H9 (cell line): ENCODE results near the gene ESRP2. TPM values are rescaled to one million over a fixed set of nuclear protein-coding genes. Genes with fewer than 3 reads are reported as not detected.

Experiments
- DNase-seq: peaks from one replicate; pipeline ENCODE4 v3.0.0-alpha.2; 2017
- H2AFZ ChIP-seq: one replicate; pipeline ENCODE4 v1.6.1; 2013; ENCODE audit warnings: mild to moderate bottlenecking, low read length, control low read depth, moderate library complexity
- H2AK5ac ChIP-seq: 2 replicates; pipeline ENCODE4 v1.6.1; 2013; ENCODE audit warnings: low read length, control low read depth, mixed read lengths; ENCODE audit not compliant: insufficient read length
- H2BK120ac ChIP-seq: one replicate; pipeline ENCODE4 v1.6.1; 2013; ENCODE audit warnings: low read depth, mild to moderate bottlenecking, low read length, control low read depth, inconsistent platforms; ENCODE audit not compliant: poor library complexity, severe bottlenecking
- H2BK12ac ChIP-seq: 2 replicates; pipeline ENCODE4 v1.6.1; 2013; ENCODE audit warnings: low read length, control low read depth, mixed read lengths, low read depth; ENCODE audit not compliant: insufficient read length
- H2BK15ac ChIP-seq: 2 replicates; pipeline ENCODE4 v1.6.1; 2013; ENCODE audit warnings: low read depth, low read length, control low read depth
- H2BK20ac ChIP-seq: one replicate; pipeline ENCODE4 v1.6.1; 2013; ENCODE audit warnings: low read depth, mild to moderate bottlenecking, low read length, control low read depth, inconsistent platforms; ENCODE audit not compliant: poor library complexity, severe bottlenecking
- H2BK5ac ChIP-seq: 2 replicates; pipeline ENCODE4 v1.6.1; 2013; ENCODE audit warnings: low read length, control low read depth, mixed read lengths; ENCODE audit not compliant: insufficient read length
- H3K14ac ChIP-seq: 2 replicates; pipeline ENCODE4 v1.6.1; 2013; ENCODE audit warnings: low read length, control low read depth; ENCODE audit not compliant: insufficient read depth
- H3K18ac ChIP-seq: 2 replicates; pipeline ENCODE4 v1.6.1; 2013; ENCODE audit warnings: low read depth, mild to moderate bottlenecking, mixed read lengths, low read length, control low read depth; ENCODE audit not compliant: insufficient read length
- H3K23ac ChIP-seq: 2 replicates; pipeline ENCODE4 v1.6.1; 2013; ENCODE audit warnings: low read length, control low read depth, mixed read lengths, low read depth; ENCODE audit not compliant: insufficient read length
- H3K23me2 ChIP-seq: 2 replicates; pipeline ENCODE4 v1.6.1; 2013; ENCODE audit warnings: low read depth, mild to moderate bottlenecking, mixed read lengths, low read length, control low read depth; ENCODE audit not compliant: insufficient read length, poor library complexity, severe bottlenecking
- H3K27ac ChIP-seq: 2 replicates; pipeline ENCODE4 v1.5.1; 2013; ENCODE audit warnings: low read length, control low read depth, mixed read lengths, low read depth; ENCODE audit not compliant: insufficient read length
- H3K27me3 ChIP-seq: 2 replicates; pipeline ENCODE4 v1.6.1; 2013; ENCODE audit warnings: low read length, control low read depth, inconsistent platforms; ENCODE audit not compliant: insufficient read depth
- H3K4ac ChIP-seq: 2 replicates; pipeline ENCODE4 v1.6.1; 2013; ENCODE audit warnings: low read depth, mild to moderate bottlenecking, control low read depth, inconsistent platforms, low read length, moderate library complexity
- H3K4me1 ChIP-seq: 2 replicates; pipeline ENCODE4 v1.6.1; 2013; ENCODE audit warnings: low read length, control low read depth, inconsistent platforms; ENCODE audit not compliant: insufficient read depth
- H3K4me2 ChIP-seq: 2 replicates; pipeline ENCODE4 v1.6.1; 2013; ENCODE audit warnings: low read length, control low read depth, mixed read lengths; ENCODE audit not compliant: insufficient read length, insufficient read depth
- H3K56ac ChIP-seq: 2 replicates; pipeline ENCODE4 v1.6.1; 2013; ENCODE audit warnings: low read depth, mild to moderate bottlenecking, mixed read lengths, low read length, control low read depth; ENCODE audit not compliant: insufficient read length
- H3K79me1 ChIP-seq: 2 replicates; pipeline ENCODE4 v1.6.1; 2013; ENCODE audit warnings: low read depth, mild to moderate bottlenecking, moderate library complexity, low read length, control low read depth, inconsistent platforms; ENCODE audit not compliant: insufficient read depth, poor library complexity, severe bottlenecking
- H3K79me2 ChIP-seq: 2 replicates; pipeline ENCODE4 v1.6.1; 2013; ENCODE audit warnings: low read length, control low read depth, inconsistent platforms; ENCODE audit not compliant: insufficient read depth
- H3K9ac ChIP-seq: 2 replicates; pipeline ENCODE4 v1.6.1; 2013; ENCODE audit warnings: low read length, control low read depth, mixed read lengths; ENCODE audit not compliant: insufficient read length; ENCODE audit errors: extremely low read depth
- H3K9me3 ChIP-seq: one replicate; pipeline ENCODE4 v1.6.1; 2013; ENCODE audit warnings: low read depth, low read length, inconsistent platforms; ENCODE audit not compliant: control insufficient read depth
- H3T11ph ChIP-seq: one replicate; pipeline ENCODE4 v1.6.1; 2013; ENCODE audit warnings: mild to moderate bottlenecking, low read length, control low read depth, inconsistent platforms
- H4K20me1 ChIP-seq: one replicate; pipeline ENCODE4 v1.6.1; 2013; ENCODE audit not compliant: control insufficient read depth, insufficient read length, insufficient read depth
- H4K5ac ChIP-seq: 2 replicates; pipeline ENCODE4 v1.6.1; 2013; ENCODE audit warnings: low read depth, mild to moderate bottlenecking, mixed read lengths, low read length, control low read depth; ENCODE audit not compliant: insufficient read length
- H4K8ac ChIP-seq: replicated peaks from 2 replicates; pipeline ENCODE4 v1.6.1; 2013; ENCODE audit warnings: low read length, control low read depth, mixed read lengths, low read depth; ENCODE audit not compliant: insufficient read length
- H4K91ac ChIP-seq: 2 replicates; pipeline ENCODE4 v1.6.1; 2013; ENCODE audit warnings: low read depth, mild to moderate bottlenecking, moderate library complexity, mixed read lengths, low read length, control low read depth; ENCODE audit not compliant: insufficient read length
- H3K27ac Mint-ChIP-seq, 3 experiments: 2 replicates in 2 of 3; 3 replicates in 1 of 3; pipeline ENCODE4 v1.8.0; 2020 to 2021; ENCODE audit warnings: mixed read lengths in 3 of 3, mild to moderate bottlenecking in 1 of 3, moderate library complexity in 1 of 3
- H3K27me3 Mint-ChIP-seq: 2 replicates; pipeline ENCODE4 v1.8.0; 2021; ENCODE audit warnings: low read depth, mild to moderate bottlenecking, moderate library complexity, mixed read lengths
- H3K36me3 Mint-ChIP-seq, 3 experiments: 2 replicates in 2 of 3; 3 replicates in 1 of 3; pipeline ENCODE4 v1.8.0; 2020 to 2021; ENCODE audit warnings: low read depth in 3 of 3, mixed read lengths in 3 of 3; ENCODE audit not compliant: insufficient read depth in 1 of 3
- H3K4me1 Mint-ChIP-seq, 2 experiments: 2 replicates each; pipeline ENCODE4 v1.8.0; 2020; ENCODE audit warnings: mixed read lengths in 2 of 2
- H3K4me3 Mint-ChIP-seq, 2 experiments: 2 replicates in 1 of 2; 3 replicates in 1 of 2; pipeline ENCODE4 v1.8.0; 2020 to 2021; ENCODE audit warnings: mild to moderate bottlenecking in 2 of 2, mixed read lengths in 2 of 2, moderate library complexity in 1 of 2
- H3K9me3 Mint-ChIP-seq, 2 experiments: 2 replicates in 1 of 2; 3 replicates in 1 of 2; pipeline ENCODE4 v1.8.0; 2020; ENCODE audit warnings: mild to moderate bottlenecking in 2 of 2, mixed read lengths in 2 of 2, moderate library complexity in 1 of 2
- CTCF ChIP-seq: fragments of 200-600 bp; sonication (generic); conservative IDR thresholded peaks from 3 replicates; pipeline ENCODE4 v1.8.0; 2021; ENCODE audit warnings: antibody characterized with exemption, mild to moderate bottlenecking
- WGBS: extraction: QIAGEN DNeasy Blood & Tissue Kit; methylation state at CpG from one replicate; pipeline ENCODE4 v1.1.7; 2013; ENCODE audit warnings: missing lambda C conversion rate, low lambda C conversion rate, mixed read lengths; ENCODE audit not compliant: insufficient read length; ENCODE audit errors: extremely low coverage; 5-methylcytosine and 5-hydroxymethylcytosine counted together
- total RNA-seq: library from RNA; stranded (reverse); gene quantifications from 2 replicates; pipeline ENCODE4 v1.2.1, GENCODE V29; 2021

The ESRP2 gene
- total RNA-seq, 1 experiment from 2014 or later, result 59.5 TPM

- no peaks in the 10 kb centered on the region for H4K20me1 ChIP-seq
- H3K23me2 ChIP-seq, result peaks cover 8% of the 10 kb centered on the region
- H3K56ac ChIP-seq, result no peak overlapping the region
- H2BK120ac ChIP-seq, result no peak overlapping the region
- H2BK12ac ChIP-seq, result no peak overlapping the region
- H4K5ac ChIP-seq, result no peak overlapping the region
- no peak overlapping the region for H3K9ac ChIP-seq
- no peak overlapping the region for H3K4me3 Mint-ChIP-seq
- DNase-seq, result no peak
- no peaks in the 10 kb centered on the region for H3K9me3 Mint-ChIP-seq
- no peak overlapping the region for H3K23ac ChIP-seq
- no peak overlapping the region for H3K14ac ChIP-seq
- H3K27ac Mint-ChIP-seq, result no peak overlapping the region
- WGBS, result no CpG with 5 or more reads among the region's 26 CpGs
- H3K9me3 ChIP-seq, result no peaks in the 10 kb centered on the region
- H3K36me3 Mint-ChIP-seq, result peaks cover 10 to 53% (median 46%) of the 10 kb centered on the region in 3 experiments; a peak in 6 of 7 replicates
- no peak overlapping the region for H3K4me2 ChIP-seq
- no peaks in the 10 kb centered on the region; the same call in 1 of the 2 replicates for H3K79me2 ChIP-seq
- H2AK5ac ChIP-seq, result no peak overlapping the region
- H3K4me1 ChIP-seq, result no peaks in the 10 kb centered on the region; the same call in 1 of the 2 replicates
- no peaks in the 10 kb centered on the region for H3K27me3 ChIP-seq
- no peak overlapping the region for H3T11ph ChIP-seq
- H2AFZ ChIP-seq, result no peak overlapping the region
- H3K4ac ChIP-seq, result no peak overlapping the region
- no peaks in the 10 kb centered on the region for H3K27me3 Mint-ChIP-seq
- no peak overlapping the region for H2BK20ac ChIP-seq
- H3K18ac ChIP-seq, result no peak overlapping the region
- H3K27ac ChIP-seq, result no peak overlapping the region
- TF ChIP-seq CTCF, result no peak
- H3K4me1 Mint-ChIP-seq, result peaks cover 19 to 20% of the 10 kb centered on the region in 2 experiments
- no peak overlapping the region for H4K8ac ChIP-seq
- no peak overlapping the region for H4K91ac ChIP-seq
- no peak overlapping the region for H2BK15ac ChIP-seq
- H2BK5ac ChIP-seq, result no peak overlapping the region
- H3K79me1 ChIP-seq, result no peaks in the 10 kb centered on the region
These were observed 4.4 kb downstream of the ESRP2 start for GRCh38 chr16:68231384-68232136.
